ENCODE data around the gene LANCL3. TPM values are rescaled to one million over a fixed set of nuclear protein-coding genes. Genes with fewer than 3 reads are reported as not detected.

LANCL3 gene
- total RNA-seq, 2 experiments from 2014 or later: 0.05 to 0.11 TPM

DNA sequence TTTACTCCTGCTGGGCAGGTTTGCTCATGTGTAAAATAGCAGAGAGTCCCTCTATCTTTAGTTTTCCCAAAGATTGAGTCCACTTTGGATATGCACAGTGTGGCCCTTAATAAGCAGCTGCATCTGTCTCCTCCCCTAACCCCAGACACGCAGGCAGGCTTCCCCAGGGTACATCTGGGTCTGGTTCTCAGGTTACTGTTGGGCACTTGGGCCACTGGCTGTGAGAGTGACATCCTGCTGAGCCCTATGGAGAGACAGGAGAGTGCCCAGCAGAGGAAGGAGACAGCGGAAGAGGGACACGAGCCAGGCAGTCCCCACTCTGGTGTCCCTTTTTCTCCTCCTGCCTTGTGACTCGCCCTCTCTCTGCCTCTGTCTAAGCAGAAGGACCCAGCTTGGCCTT lies 130.1 kb downstream of the LANCL3 start:
- Histone ChIP-seq H3K27me3 (ENCODE audit: control insufficient read depth in 1 of 2, insufficient read depth in 2 of 2, low read length in 2 of 2) (no peaks in the 10 kb centered on the region), H3K36me3 (ENCODE audit: insufficient read depth, low read length) (no peaks in the 10 kb centered on the region), H3K9me3 (ENCODE audit: control insufficient read depth in 1 of 2, insufficient read depth in 1 of 2, low read length in 2 of 2) (no peaks in the 10 kb centered on the region), H3K27ac (ENCODE audit: low read depth in 1 of 2, low read length in 2 of 2) (no peak overlapping the region), H3K4me3 (ENCODE audit: low read length) (no peak overlapping the region), H3K4me1 (ENCODE audit: insufficient read depth, low read length) (no peaks in the 10 kb centered on the region)
- ChIA-PET POLR2A (no interaction called here), CTCF (no interaction called here)
- intact Hi-C loops (cut with DNase I, micrococcal nuclease): no loop called here
- no peak overlapping the region for H3K27ac Mint-ChIP-seq
- no peak for DNase-seq
- H3K4me1 Mint-ChIP-seq (ENCODE audit: low read depth): no peaks in the 10 kb centered on the region
- H3K27me3 Mint-ChIP-seq: no peaks in the 10 kb centered on the region
- no peak overlapping the region for H3K4me3 Mint-ChIP-seq
- ATAC-seq (ENCODE audit: poor library complexity): no peak
- H3K9me3 Mint-ChIP-seq: no peaks in the 10 kb centered on the region
- no peaks in the 10 kb centered on the region for H3K36me3 Mint-ChIP-seq (ENCODE audit: low read depth)
- TF ChIP-seq, protein P1, sequence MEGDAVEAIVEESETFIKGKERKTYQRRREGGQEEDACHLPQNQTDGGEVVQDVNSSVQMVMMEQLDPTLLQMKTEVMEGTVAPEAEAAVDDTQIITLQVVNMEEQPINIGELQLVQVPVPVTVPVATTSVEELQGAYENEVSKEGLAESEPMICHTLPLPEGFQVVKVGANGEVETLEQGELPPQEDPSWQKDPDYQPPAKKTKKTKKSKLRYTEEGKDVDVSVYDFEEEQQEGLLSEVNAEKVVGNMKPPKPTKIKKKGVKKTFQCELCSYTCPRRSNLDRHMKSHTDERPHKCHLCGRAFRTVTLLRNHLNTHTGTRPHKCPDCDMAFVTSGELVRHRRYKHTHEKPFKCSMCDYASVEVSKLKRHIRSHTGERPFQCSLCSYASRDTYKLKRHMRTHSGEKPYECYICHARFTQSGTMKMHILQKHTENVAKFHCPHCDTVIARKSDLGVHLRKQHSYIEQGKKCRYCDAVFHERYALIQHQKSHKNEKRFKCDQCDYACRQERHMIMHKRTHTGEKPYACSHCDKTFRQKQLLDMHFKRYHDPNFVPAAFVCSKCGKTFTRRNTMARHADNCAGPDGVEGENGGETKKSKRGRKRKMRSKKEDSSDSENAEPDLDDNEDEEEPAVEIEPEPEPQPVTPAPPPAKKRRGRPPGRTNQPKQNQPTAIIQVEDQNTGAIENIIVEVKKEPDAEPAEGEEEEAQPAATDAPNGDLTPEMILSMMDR (IDR thresholded peaks at IDR 0.05): no peak

DNA sequence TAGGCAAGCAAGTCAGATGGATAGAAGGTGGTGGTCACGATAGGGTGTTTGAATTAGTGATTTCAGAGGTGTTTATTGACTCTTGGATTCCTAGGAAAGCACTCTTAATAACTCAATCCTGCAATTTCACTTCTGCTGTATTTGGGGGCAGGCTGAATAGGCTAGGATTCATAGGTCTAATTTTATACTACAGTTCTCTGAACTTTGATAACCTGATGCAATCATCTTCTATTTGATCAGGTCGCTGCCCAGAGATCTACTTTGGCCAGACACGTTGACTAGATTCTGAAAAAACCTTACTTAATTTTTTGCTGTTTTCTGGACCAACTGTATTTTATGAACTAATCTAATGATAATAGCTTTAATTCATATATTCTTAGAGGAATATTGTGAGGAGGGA lies 140.5 kb downstream of the LANCL3 start:
- H3K36me3 Mint-ChIP-seq (ENCODE audit: low read depth): no peaks in the 10 kb centered on the region

DNA sequence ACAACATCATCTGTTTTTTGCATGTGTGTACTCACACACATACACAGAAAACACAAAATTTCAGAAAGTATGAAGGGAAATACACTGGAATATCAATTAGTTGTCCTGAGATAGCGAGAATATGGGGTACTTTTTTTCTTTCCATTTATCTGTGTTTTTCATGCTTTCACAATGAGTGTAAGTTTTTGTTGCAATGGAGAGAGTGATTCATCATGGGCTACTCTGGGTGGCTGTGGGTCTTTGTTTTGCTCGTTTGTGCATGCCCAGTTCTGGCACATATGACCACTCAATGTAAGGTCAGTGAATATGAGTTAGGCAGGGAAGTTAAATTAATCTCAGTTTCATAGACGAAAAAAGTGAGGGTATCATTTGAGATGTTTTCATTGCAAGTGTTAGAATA lies 141.0 kb downstream of the LANCL3 start:
- no peaks in the 10 kb centered on the region for H3K9me3 ChIP-seq (ENCODE audit: control insufficient read depth in 1 of 2, insufficient read depth in 1 of 2, low read length in 2 of 2)
- H3K4me1 ChIP-seq (ENCODE audit: insufficient read depth, low read length): no peaks in the 10 kb centered on the region
- no peak overlapping the region for H3K27ac ChIP-seq (ENCODE audit: low read depth in 1 of 2, low read length in 2 of 2)
- no peak for ATAC-seq (ENCODE audit: poor library complexity)
- TF ChIP-seq, protein P1 (IDR thresholded peaks at IDR 0.05): no peak
- H3K27ac Mint-ChIP-seq: no peak overlapping the region
- no peaks in the 10 kb centered on the region for H3K9me3 Mint-ChIP-seq
- H3K4me3 Mint-ChIP-seq: no peak overlapping the region
- H3K4me3 ChIP-seq (ENCODE audit: low read length): no peak overlapping the region
- no peaks in the 10 kb centered on the region for H3K27me3 Mint-ChIP-seq
- POLR2A ChIA-PET: no interaction called here
- H3K36me3 ChIP-seq (ENCODE audit: insufficient read depth, low read length): no peaks in the 10 kb centered on the region
- CTCF ChIA-PET: no interaction called here
- no peaks in the 10 kb centered on the region for H3K36me3 Mint-ChIP-seq (ENCODE audit: low read depth)
- H3K27me3 ChIP-seq (ENCODE audit: control insufficient read depth in 1 of 2, insufficient read depth in 2 of 2, low read length in 2 of 2): no peaks in the 10 kb centered on the region
- intact Hi-C loops (cut with DNase I, micrococcal nuclease): no loop called here
- no peak for DNase-seq
- no peaks in the 10 kb centered on the region for H3K4me1 Mint-ChIP-seq (ENCODE audit: low read depth)

More for the DNA sequence above, 140.5 kb downstream of the LANCL3 start:
- ChIA-PET POLR2A (no interaction called here), CTCF (no interaction called here)
- Mint-ChIP-seq H3K9me3 (no peaks in the 10 kb centered on the region), H3K4me1 (ENCODE audit: low read depth) (no peaks in the 10 kb centered on the region), H3K27ac (no peak overlapping the region), H3K4me3 (no peak overlapping the region), H3K27me3 (no peaks in the 10 kb centered on the region)
- H3K36me3 ChIP-seq (ENCODE audit: insufficient read depth, low read length): no peaks in the 10 kb centered on the region
- intact Hi-C loops (cut with DNase I, micrococcal nuclease): no loop called here
- no peaks in the 10 kb centered on the region for H3K27me3 ChIP-seq (ENCODE audit: control insufficient read depth in 1 of 2, insufficient read depth in 2 of 2, low read length in 2 of 2)
- ATAC-seq (ENCODE audit: poor library complexity) (no peak), DNase-seq (no peak)
- TF ChIP-seq, protein P1 (IDR thresholded peaks at IDR 0.05): no peak
- H3K4me3 ChIP-seq (ENCODE audit: low read length): no peak overlapping the region
- H3K9me3 ChIP-seq (ENCODE audit: control insufficient read depth in 1 of 2, insufficient read depth in 1 of 2, low read length in 2 of 2): no peaks in the 10 kb centered on the region
- no peak overlapping the region for H3K27ac ChIP-seq (ENCODE audit: low read depth in 1 of 2, low read length in 2 of 2)
- no peaks in the 10 kb centered on the region for H3K4me1 ChIP-seq (ENCODE audit: insufficient read depth, low read length)

All from CD4-positive, alpha-beta T cell (primary cell).